Upper lobe of left lung (tissue), 4 donors: ENCODE data around the gene CAST.

Experiments
- POLR2A ChIP-seq, 4 donors: fragments of 450-650 bp; IDR thresholded peaks; one replicate each; pipeline ENCODE4 v1.5.1; 2016 to 2017; ENCODE audit warnings: antibody characterized with exemption in 4 of 4, mild to moderate bottlenecking in 2 of 4
- TF ChIP-seq, protein P1 (sequence below), 6 experiments: fragments of 450-650 bp in 4 of 6; fragments of 200-600 bp in 2 of 6; sonication (generic) in 2 of 6; IDR thresholded peaks; one replicate each; pipeline ENCODE4 v1.5.1; 2016 to 2019; ENCODE audit warnings: antibody characterized with exemption in 6 of 6

- peak in 1 of 4 donors; percentile 71 for TF ChIP-seq POLR2A (IDR thresholded peaks at IDR 0.05)
- TF ChIP-seq, protein P1, sequence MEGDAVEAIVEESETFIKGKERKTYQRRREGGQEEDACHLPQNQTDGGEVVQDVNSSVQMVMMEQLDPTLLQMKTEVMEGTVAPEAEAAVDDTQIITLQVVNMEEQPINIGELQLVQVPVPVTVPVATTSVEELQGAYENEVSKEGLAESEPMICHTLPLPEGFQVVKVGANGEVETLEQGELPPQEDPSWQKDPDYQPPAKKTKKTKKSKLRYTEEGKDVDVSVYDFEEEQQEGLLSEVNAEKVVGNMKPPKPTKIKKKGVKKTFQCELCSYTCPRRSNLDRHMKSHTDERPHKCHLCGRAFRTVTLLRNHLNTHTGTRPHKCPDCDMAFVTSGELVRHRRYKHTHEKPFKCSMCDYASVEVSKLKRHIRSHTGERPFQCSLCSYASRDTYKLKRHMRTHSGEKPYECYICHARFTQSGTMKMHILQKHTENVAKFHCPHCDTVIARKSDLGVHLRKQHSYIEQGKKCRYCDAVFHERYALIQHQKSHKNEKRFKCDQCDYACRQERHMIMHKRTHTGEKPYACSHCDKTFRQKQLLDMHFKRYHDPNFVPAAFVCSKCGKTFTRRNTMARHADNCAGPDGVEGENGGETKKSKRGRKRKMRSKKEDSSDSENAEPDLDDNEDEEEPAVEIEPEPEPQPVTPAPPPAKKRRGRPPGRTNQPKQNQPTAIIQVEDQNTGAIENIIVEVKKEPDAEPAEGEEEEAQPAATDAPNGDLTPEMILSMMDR (IDR thresholded peaks at IDR 0.05) = no peak
Measured at GRCh38 chr5:96807075-96807654, 145.0 kb downstream of the CAST start.
